Right cardiac atrium (tissue), 5 donors: Measurements from ENCODE around the gene ATP2B2. TPM values are rescaled to one million over a fixed set of nuclear protein-coding genes. Genes with fewer than 3 reads are reported as not detected.

Experiments
- ATAC-seq, 2 donors: fragments of 200-7000 bp; cut with Tn5 transposase; one replicate each; pipeline versions ENCODE4 v1.8.0 to v1.9.1; 2020; ENCODE audit warnings: moderate library complexity in 2 of 2, mild to moderate bottlenecking in 1 of 2
- DNase-seq, 3 donors: peaks; one replicate each; pipeline ENCODE4 v3.0.0-alpha.2; 2020
- H3K27ac ChIP-seq: one replicate; pipeline ENCODE4 v1.5.1; 2013; ENCODE audit warnings: mild to moderate bottlenecking, low read length, control low read depth, moderate library complexity
- H3K27me3 ChIP-seq: one replicate; pipeline ENCODE4 v1.6.1; 2013; ENCODE audit not compliant: control insufficient read depth, insufficient read depth
- H3K4me1 ChIP-seq: one replicate; pipeline ENCODE4 v1.6.1; 2013; ENCODE audit warnings: low read length; ENCODE audit not compliant: control insufficient read depth, insufficient read depth
- H3K4me3 ChIP-seq: one replicate; pipeline ENCODE4 v1.5.1; 2013; ENCODE audit warnings: low read length, control low read depth
- H3K9me3 ChIP-seq: one replicate; pipeline ENCODE4 v1.6.1; 2013; ENCODE audit warnings: low read length; ENCODE audit not compliant: control insufficient read depth
- WGBS: extraction: QIAGEN DNeasy Blood & Tissue Kit; methylation state at CpG from one replicate; pipeline ENCODE4 v1.1.7; 2013; 5-methylcytosine and 5-hydroxymethylcytosine counted together
- intact Hi-C, 4 donors: fragments of 100-400 bp; cut with DNase I; formaldehyde crosslinking; loops; one replicate each; pipeline versions ENCODE4 v1.11.0 to v1.14.0; 2022 to 2023
- polyA plus RNA-seq: library from polyadenylated mRNA; stranded (reverse); fragments of 200-250 nt; gene quantifications from one replicate; pipeline ENCODE4 v1.2.3, GENCODE V29; 2013
- total RNA-seq, 4 donors: library from RNA; stranded (reverse); fragmentation: NEBNext Ultra II Directional; extraction: Animal tissue kit (Norgen Biotek cat#: 25700); gene quantifications; one replicate each; pipeline ENCODE4 v1.2.1, GENCODE V29; 2021
- donor health status: healthy with polysubstance abuse.
- donor health status: DM: no; HTN: yes; CAD: no.
- donor health status: DM: no; HTN: no; CAD: no.
- donor health status: DM: no; HTN: yes; CAD: no; lungs with severe emphysema.
- donor health status: DM: yes; HTN: yes; CAD: no.

The ATP2B2 gene
- total and polyA plus RNA-seq, 5 donors, result 0.14 to 0.36 (median 0.20) TPM

DNA sequence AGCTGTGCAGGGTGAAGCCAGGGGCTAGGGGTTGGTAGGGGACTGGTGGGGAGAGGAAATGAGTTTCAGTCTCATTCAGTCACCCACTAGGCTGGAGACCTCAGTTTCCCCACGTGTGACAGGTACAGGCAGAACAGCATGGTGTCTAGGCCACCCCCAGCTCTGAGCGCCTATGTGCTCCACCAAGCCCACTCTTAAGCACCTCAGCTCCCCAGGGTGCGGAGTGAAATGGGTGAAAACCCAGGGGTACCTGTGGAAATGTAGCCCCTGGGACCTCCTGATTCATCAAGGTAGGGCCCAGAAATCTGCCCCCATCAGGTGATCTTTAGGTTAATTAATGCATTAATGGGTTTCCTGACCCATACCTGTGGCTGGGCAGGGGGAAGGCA is 3.7 kb downstream of the ATP2B2 start:
- Histone ChIP-seq H3K27me3 (no peaks in the 10 kb centered on the region), H3K9me3 (no peaks in the 10 kb centered on the region), H3K4me1 (no peaks in the 10 kb centered on the region), H3K4me3 (no peak overlapping the region), H3K27ac (no peak overlapping the region)
- DNase-seq, result no peak
- intact Hi-C loops, result no loop called here
- ATAC-seq, result no peak
- 67% methylated on average over 3 of the region's 3 CpGs for WGBS

DNA sequence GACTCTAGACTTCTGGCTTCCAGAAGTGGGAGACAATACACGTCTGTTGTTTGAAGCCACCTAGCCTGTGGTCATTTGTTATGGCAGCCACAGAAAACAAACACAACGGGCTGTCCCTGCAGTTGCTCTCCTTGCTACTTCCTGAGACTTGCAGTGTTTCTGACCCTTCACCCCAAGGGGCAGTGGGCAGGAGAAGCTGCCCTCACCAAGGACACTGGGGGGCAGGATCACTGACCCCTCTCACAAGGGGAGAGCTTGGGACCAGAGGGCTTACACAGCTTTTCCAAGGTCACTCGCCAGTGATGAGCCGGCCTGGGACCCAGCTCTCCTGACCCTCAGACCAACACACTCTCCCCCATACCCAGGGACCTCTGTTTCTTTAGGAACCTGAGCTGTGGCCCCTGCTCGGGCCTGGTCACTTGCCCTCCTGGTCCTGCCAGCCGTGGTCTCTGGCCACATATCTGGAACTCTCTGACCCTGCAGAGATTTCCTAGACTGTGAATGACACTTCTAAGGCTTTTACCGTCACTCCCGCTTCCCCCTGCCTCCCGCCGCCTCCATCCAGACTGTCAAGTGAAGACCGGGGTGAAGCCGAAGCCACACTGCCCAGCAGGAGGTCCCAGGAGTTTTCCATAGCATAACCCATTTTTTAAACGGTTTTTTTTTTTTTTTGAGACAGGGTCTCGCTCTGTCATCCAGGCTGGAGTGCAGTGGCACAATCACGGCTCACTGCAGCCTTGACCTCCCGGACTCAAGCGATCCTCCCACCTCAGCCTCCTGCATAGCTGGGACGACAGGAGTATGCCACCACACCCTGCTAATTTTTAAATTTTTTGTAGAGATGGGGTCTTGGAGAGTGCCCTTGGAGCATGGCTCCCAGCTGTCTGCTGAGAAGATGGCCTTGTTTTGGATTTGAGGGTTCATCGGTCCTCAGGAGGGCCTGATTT is 4.4 kb downstream of the ATP2B2 start:
- DNase-seq (no peak), ATAC-seq (no peak)
- intact Hi-C loops, result no loop called here
- H3K27ac ChIP-seq, result no peak overlapping the region
- no peak overlapping the region for H3K4me3 ChIP-seq
- no peaks in the 10 kb centered on the region for H3K4me1 ChIP-seq
- no peaks in the 10 kb centered on the region for H3K27me3 ChIP-seq
- 64% methylated on average over 19 of the region's 19 CpGs for WGBS
- H3K9me3 ChIP-seq, result no peaks in the 10 kb centered on the region

DNA sequence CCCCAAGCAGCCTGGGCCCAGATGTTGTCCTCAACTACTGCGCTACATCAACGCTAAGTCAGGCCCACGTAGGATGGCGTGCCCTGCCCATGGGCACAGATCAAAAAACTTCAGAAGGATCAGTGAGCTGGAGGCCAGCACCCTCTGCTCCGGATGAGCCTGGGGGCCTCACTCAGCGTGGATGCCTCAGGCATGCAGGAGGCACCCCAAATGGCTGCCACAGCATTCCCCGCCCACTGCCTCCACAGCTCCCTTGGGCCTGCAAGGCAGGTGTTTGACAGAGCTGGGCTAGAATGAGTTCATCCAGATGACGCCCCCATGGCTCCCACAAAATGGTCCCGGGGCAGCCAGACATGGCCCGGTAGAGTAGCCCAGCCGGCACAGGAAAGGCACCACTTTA is 7.1 kb downstream of the ATP2B2 start:
- H3K27ac ChIP-seq, result no peak overlapping the region
- no peak for DNase-seq
- H3K4me1 ChIP-seq, result no peaks in the 10 kb centered on the region
- no peak overlapping the region for H3K4me3 ChIP-seq
- no peaks in the 10 kb centered on the region for H3K27me3 ChIP-seq
- intact Hi-C loops, result no loop called here
- no peak for ATAC-seq
- H3K9me3 ChIP-seq, result no peaks in the 10 kb centered on the region
- WGBS, result 82% methylated on average over 11 of the region's 11 CpGs

DNA sequence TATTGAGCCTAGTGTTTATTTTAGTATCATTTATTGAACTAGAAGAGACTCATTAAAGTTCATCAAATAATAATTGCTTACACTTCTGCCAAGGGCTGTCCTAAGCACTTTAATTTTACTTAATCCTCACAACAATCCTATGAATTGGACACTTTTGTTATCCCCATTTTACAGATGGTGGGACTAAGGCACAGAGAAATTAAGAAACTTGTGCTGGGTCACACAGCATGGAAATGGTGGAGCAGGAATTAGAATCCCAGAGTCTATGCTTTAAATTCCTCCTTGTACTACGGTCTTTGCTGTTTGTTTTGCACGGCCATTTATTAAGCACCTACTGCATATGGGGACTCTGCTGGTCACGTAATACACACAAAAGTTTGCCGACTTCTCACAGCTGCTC is 7.9 kb downstream of the ATP2B2 start:
- intact Hi-C loops, result no loop called here
- Histone ChIP-seq H3K27ac (no peak overlapping the region), H3K4me3 (no peak overlapping the region), H3K9me3 (no peaks in the 10 kb centered on the region), H3K4me1 (no peaks in the 10 kb centered on the region), H3K27me3 (no peaks in the 10 kb centered on the region)
- 81% methylated on average over 4 of the region's 4 CpGs for WGBS
- DNase-seq (no peak), ATAC-seq (no peak)

DNA sequence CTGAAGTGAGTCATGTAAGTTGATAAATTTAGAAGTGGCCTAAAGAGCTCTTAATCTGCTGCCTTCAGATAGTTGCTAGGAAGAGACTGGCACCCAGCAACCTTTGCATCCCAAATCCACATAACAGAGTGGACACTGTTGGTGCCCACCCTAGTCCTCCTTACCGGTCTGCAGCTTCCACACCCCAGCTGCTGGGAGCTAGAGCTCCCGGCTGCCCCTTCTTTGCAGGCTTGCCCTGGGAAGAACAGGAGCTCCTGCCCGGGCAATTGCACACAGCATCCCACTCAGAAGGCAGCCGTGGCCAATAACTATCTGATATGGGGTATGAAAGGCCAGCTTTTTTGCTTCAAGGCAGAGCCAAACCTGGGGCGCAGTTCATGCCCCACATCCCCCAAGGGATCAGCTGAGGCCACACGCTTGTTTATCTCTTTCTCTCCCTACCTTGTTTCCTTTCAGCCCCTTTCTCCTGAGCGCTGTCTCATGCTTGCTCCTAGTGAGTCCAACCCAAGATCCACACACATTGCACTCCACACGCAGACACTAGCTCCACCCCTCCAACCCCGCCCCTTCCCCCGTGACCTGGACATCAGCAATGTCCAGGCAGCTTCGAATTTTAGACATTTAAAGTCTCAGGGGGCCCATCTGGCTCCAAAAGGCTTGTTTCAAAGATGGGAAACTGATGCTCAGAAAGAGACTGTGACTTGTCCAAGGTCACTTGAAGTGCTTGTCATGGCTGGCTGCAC is 9.1 kb downstream of the ATP2B2 start:
- H3K9me3 ChIP-seq, result no peaks in the 10 kb centered on the region
- H3K27ac ChIP-seq, result no peak overlapping the region
- H3K4me1 ChIP-seq, result no peaks in the 10 kb centered on the region
- ATAC-seq, result no peak
- no peak overlapping the region for H3K4me3 ChIP-seq
- intact Hi-C loops, result no loop called here
- H3K27me3 ChIP-seq, result no peaks in the 10 kb centered on the region
- WGBS, result 53% methylated on average over 11 of the region's 11 CpGs
- DNase-seq, result no peak

DNA sequence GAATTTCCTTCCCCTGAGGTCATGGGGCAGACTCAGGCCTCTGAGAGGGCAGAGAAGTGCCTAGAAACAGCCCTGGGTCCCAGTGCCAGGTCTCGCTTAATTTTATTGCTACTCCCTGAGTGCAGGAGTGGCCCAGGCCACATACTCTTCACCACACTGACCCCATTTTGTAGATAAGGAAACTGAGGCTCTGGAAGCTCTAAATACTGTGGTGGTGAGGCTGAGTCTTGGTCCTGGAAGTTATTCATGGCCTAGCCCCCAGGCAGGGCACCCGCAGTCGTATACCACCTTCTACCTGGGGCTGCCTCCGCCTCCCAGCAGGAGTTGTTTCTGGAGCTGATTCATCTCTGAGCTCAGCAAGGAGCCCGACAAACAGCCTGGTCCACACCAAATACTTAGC is 9.8 kb downstream of the ATP2B2 start:
- DNase-seq, result no peak
- ATAC-seq, result no peak
- Histone ChIP-seq H3K4me3 (no peak overlapping the region), H3K27me3 (no peaks in the 10 kb centered on the region), H3K4me1 (no peaks in the 10 kb centered on the region), H3K27ac (no peak overlapping the region), H3K9me3 (no peaks in the 10 kb centered on the region)
- 77% methylated on average over 5 of the region's 5 CpGs for WGBS
- intact Hi-C loops, result no loop called here

DNA sequence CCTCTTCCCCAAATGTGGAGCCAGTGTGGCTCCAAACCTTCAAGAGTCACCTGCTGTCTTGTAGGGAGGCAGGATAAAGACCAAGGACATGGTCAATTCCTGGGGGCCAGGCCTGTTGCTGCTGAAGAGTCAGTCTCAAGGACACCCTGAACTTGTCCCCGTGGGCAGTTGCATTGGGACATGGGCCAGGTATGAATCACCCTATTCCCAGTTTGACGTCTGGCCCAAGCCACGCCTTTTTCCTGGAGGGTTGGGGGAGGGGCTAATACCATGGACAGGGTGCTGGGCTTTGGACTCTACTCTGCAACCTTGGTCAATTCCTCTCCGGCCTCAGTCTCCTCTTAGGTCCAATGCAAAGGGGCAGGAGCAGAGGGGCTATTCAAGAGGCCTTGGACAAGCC is 10.4 kb downstream of the ATP2B2 start:
- ATAC-seq, result peak; percentile 39 to 78
- WGBS, result 24% methylated on average over 4 of the region's 4 CpGs
- peak in 1 of 3 donors; percentile 41 for DNase-seq
- intact Hi-C loops, result no loop called here
- Histone ChIP-seq H3K4me1 (no peaks in the 10 kb centered on the region), H3K27me3 (no peaks in the 10 kb centered on the region), H3K9me3 (no peaks in the 10 kb centered on the region), H3K27ac (no peak overlapping the region), H3K4me3 (no peak overlapping the region)

DNA sequence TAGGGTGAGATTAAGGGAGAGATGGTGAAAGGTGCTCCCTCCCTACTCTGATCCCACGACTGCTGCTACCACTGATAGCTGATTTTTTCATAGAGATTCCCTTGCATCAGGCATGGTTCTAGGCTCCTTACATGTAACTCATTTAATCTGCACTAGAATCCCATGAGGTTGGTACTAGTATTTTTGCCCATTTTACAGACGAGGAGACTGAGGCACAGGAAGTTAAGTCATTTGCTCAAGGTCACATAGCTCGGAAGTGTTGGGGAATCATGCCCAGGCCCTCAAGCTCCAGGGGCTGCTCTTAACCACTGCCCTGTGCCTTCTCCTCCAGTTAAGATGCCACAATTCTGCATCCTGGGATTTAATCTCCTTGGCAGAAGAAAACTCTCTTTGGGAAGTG is 11.2 kb downstream of the ATP2B2 start:
- H3K4me3 ChIP-seq, result no peak overlapping the region
- H3K27ac ChIP-seq, result no peak overlapping the region
- 53% methylated on average over 3 of the region's 3 CpGs for WGBS
- no peaks in the 10 kb centered on the region for H3K4me1 ChIP-seq
- no peaks in the 10 kb centered on the region for H3K27me3 ChIP-seq
- no peaks in the 10 kb centered on the region for H3K9me3 ChIP-seq
- ATAC-seq (no peak), DNase-seq (no peak)
- intact Hi-C loops, result no loop called here

DNA sequence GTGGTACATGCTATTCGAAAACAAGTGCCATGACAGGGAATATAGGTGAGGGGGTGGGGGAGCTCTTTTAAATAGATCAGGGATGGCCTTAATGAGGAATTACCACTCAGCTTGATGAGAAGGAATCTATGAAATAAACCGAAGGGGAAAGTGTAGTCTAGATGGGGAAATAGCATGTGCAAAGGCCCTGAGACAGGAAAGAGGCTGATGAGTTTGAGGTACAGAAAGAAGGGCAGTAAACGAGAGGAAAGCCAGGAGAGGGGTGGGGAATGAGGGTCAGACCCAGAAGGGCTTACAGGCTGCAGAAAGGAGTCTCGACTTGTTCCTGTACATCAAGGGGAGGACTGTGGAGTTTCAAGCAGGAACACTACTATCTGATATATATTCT is 12.2 kb downstream of the ATP2B2 start:
- Histone ChIP-seq H3K27me3 (no peaks in the 10 kb centered on the region), H3K4me3 (no peak overlapping the region), H3K9me3 (no peaks in the 10 kb centered on the region), H3K27ac (no peak overlapping the region), H3K4me1 (no peaks in the 10 kb centered on the region)
- DNase-seq (no peak), ATAC-seq (no peak)
- WGBS, result 83% methylated on average over 4 of the region's 4 CpGs
- intact Hi-C loops, result no loop called here

DNA sequence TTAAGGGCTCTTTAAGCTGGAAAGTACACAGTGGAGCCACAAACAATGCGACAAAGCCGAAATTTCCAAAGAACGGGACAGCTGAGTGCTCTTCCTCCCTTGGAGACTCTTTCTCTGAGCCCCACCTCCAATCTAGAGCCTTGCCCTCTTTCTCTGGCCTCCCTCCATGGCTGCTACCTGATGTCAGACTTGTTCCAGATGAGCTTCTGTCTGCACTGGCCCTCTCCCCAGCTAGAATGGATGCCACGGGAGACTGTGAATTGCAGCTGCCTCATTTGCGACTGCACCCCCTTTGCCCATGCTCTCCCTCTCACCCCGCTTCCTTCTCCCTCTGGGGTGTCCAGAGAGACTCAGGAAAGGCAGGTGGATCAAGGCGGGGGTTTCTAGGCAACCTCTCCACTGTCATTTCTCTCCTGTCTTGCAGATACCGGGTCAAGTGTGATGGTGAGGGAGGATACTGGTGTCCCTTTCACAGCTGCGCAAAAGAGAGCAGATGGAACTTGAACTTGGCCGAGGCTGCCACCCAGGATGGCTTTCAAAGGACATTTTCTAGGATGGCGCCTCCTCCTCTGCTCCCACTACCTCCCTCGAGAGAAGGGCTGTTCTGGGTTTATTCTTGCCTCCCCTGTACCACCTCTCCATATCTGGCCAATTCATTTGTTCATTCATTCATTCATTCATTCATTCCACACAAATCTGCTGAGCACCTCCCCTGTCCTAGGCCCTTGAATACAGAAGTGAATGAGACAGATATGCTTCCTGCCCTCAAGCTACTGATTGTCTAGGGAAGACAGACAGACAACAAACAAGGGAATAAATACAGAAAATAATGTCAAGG is 12.8 kb downstream of the ATP2B2 start:
- Histone ChIP-seq H3K4me3 (no peak overlapping the region), H3K9me3 (no peaks in the 10 kb centered on the region), H3K27me3 (no peaks in the 10 kb centered on the region), H3K27ac (no peak overlapping the region), H3K4me1 (no peaks in the 10 kb centered on the region)
- WGBS, result 80% methylated on average over 12 of the region's 12 CpGs
- DNase-seq (no peak), ATAC-seq (no peak)
- intact Hi-C loops, result no loop called here
